Amniotic epithelial cell (primary cell): ENCODE measurements around the gene BRI3BP.
A peak's percentile ranks its signal among the peaks of the same experiment; 100 is the strongest.

Source experiments
- DNase-seq: peaks from one replicate; pipeline ENCODE4 v3.0.0-alpha.2; 2010; ENCODE audit warnings: low read depth

Gene BRI3BP

GRCh38 chr12:124993626-124994436, at the start of gene BRI3BP:
BRI3BP (plus strand) TSS chr12:124993645; CDS start chr12:124993791, 146 bp downstream.
- peak; percentile 23 for DNase-seq

- DNase-seq, result no peak
Measured at GRCh38 chr12:124946447-124946793, 47.0 kb upstream of the BRI3BP start.

GRCh38 chr12:124947013-124947412, 46.4 kb upstream of the BRI3BP start:
- DNase-seq, result no peak

GRCh38 chr12:124947561-124948398, 45.7 kb upstream of the BRI3BP start:
- no peak for DNase-seq

- no peak for DNase-seq
Measured at GRCh38 chr12:124949066-124949465, 44.4 kb upstream of the BRI3BP start.

- DNase-seq, result no peak
Measured at GRCh38 chr12:124949779-124950728, 43.4 kb upstream of the BRI3BP start.

- DNase-seq, result no peak
Measured at GRCh38 chr12:124952295-124952694, 41.1 kb upstream of the BRI3BP start.

GRCh38 chr12:124952801-124953200, 40.6 kb upstream of the BRI3BP start:
- no peak for DNase-seq

- DNase-seq, result no peak
Measured at GRCh38 chr12:124953689-124954405, 39.6 kb upstream of the BRI3BP start.

- DNase-seq, result no peak
Measured at GRCh38 chr12:124954771-124955170, 38.7 kb upstream of the BRI3BP start.

GRCh38 chr12:124956571-124956970, 36.9 kb upstream of the BRI3BP start:
- no peak for DNase-seq

- no peak for DNase-seq
Measured at GRCh38 chr12:124961055-124961454, 32.4 kb upstream of the BRI3BP start.

GRCh38 chr12:124963211-124963610, 30.2 kb upstream of the BRI3BP start:
- DNase-seq, result no peak

- no peak for DNase-seq
Measured at GRCh38 chr12:124964251-124964650, 29.2 kb upstream of the BRI3BP start.

- no peak for DNase-seq
Measured at GRCh38 chr12:124964836-124965462, 28.5 kb upstream of the BRI3BP start.

- DNase-seq, result no peak
Measured at GRCh38 chr12:124967016-124967739, 26.3 kb upstream of the BRI3BP start.

- no peak for DNase-seq
Measured at GRCh38 chr12:124968656-124969055, 24.8 kb upstream of the BRI3BP start.

GRCh38 chr12:124970647-124971402, 22.6 kb upstream of the BRI3BP start:
- no peak for DNase-seq

- no peak for DNase-seq
Measured at GRCh38 chr12:124971603-124972002, 21.8 kb upstream of the BRI3BP start.
